Measurements from ENCODE around the gene RPL13. TPM values are rescaled to one million over a fixed set of nuclear protein-coding genes. Genes with fewer than 3 reads are reported as not detected.
A peak's percentile ranks its signal among the peaks of the same experiment; 100 is the strongest.

The RPL13 gene
- total and polyA plus RNA-seq, 9 of the 15 experiments (the other 6 are each of a cell fraction or from before 2014, with no cell fraction given): 227 to 6,042 (median 1,633) TPM

DNA sequence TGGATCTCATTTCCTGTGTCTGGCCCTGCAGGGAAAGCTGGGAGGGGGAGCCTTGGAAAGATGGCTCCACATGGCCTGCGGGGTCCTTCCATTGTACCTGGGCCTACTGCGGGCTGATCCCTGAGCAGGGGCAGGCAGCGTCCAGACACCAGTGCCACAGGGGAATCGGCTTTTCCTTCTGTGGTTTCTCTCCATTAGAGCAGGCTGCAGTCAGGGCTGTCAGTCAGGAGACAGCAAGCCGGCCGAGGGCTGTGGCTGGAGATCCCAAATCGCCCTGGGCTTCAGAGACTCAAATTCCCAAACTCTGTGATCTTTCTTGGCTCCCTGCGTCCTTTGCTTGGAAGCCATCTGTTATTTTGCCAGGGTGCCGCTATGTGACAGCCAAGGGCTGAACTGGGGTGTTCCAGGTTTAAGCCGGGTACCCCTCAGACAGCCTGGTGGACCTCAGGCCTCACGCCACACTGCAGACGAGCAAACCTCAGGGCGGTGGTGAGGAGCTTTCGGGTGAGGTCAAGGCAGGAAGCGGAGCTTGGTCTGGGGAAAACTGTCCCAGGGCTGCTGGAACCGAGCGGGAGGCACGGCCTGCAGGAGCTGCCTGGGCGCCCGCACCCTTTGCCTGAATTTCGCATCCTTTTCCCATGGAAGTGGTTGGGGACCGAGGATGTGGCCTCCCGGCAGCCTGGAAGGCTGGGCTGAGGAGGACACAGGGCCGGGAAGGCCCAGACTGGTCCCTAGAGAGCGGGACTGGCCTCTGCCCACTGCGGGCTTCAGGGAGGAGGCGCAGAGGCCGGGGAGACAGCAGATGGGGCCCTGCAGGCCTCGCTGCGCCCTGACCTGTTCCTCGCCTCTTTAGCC lies 13.6 kb downstream of the RPL13 start (continued):
- TF ChIP-seq HMG20B (CRISPR knock-in tag; IDR thresholded peaks at IDR 0.05) (no peak), MTA1 (IDR thresholded peaks at IDR 0.05; ENCODE audit: borderline replicate concordance) (no peak), PTBP1 (IDR thresholded peaks at IDR 0.05; ENCODE audit: low read depth, low read length) (no peak), ZNF75A (CRISPR knock-in tag; IDR thresholded peaks at IDR 0.05) (no peak), BRCA1 (IDR thresholded peaks at IDR 0.05) (no peak), BRCA1 (CRISPR knock-in tag; IDR thresholded peaks at IDR 0.05) (0 out of 2 replicates have a peak, but pooled peaks have one; percentile 18), ZNF12 (CRISPR knock-in tag; IDR thresholded peaks at IDR 0.05) (no peak), ZNF134 (CRISPR knock-in tag; conservative IDR thresholded peaks at IDR 0.05) (no peak), FOXJ3 (CRISPR knock-in tag; IDR thresholded peaks at IDR 0.05) (no peak), EGR1 (conservative IDR thresholded peaks at IDR 0.05) (no peak), SREBF2 (CRISPR knock-in tag; IDR thresholded peaks at IDR 0.05) (no peak), ZKSCAN1 (IDR thresholded peaks at IDR 0.05; ENCODE audit: low read depth, low read length) (no peak), KLF13 (tag; IDR thresholded peaks at IDR 0.05; ENCODE audit: borderline replicate concordance, low read depth) (no peak), CBFA2T2 (conservative IDR thresholded peaks at IDR 0.05) (no peak), ZNF830 (CRISPR knock-in tag; IDR thresholded peaks at IDR 0.05) (no peak), KHSRP (IDR thresholded peaks at IDR 0.05) (no peak), HMGN3 (IDR thresholded peaks at IDR 0.05; ENCODE audit: borderline replicate concordance, extremely low read depth, insufficient read length, low read depth, low read length) (peak; percentile 61), RBFOX2 (IDR thresholded peaks at IDR 0.05; ENCODE audit: low read depth, low read length) (no peak), HDGF (IDR thresholded peaks at IDR 0.05) (0 out of 2 replicates have a peak, but pooled peaks have one; percentile 55), XRCC3 (IDR thresholded peaks at IDR 0.05) (no peak), RUNX1 (IDR thresholded peaks at IDR 0.05; ENCODE audit: low read depth) (0 out of 2 replicates have a peak, but pooled peaks have one; percentile 16), CSDE1 (IDR thresholded peaks at IDR 0.05) (no peak), NEUROD1 (IDR thresholded peaks at IDR 0.05; ENCODE audit: borderline replicate concordance, low read depth, low read length, partially characterized antibody) (no peak), ZNF212 (CRISPR knock-in tag; IDR thresholded peaks at IDR 0.05) (no peak), ELF2 (CRISPR knock-in tag; IDR thresholded peaks at IDR 0.05) (no peak), ZNF444 (CRISPR knock-in tag; IDR thresholded peaks at IDR 0.05) (no peak), CXXC5 (CRISPR knock-in tag; IDR thresholded peaks at IDR 0.05) (no peak), BRF1 (IDR thresholded peaks at IDR 0.05; ENCODE audit: borderline replicate concordance, extremely low read depth, insufficient read length) (no peak), PML (IDR thresholded peaks at IDR 0.05; ENCODE audit: low read length) (no peak), ZNF324 (CRISPR knock-in tag; IDR thresholded peaks at IDR 0.05) (no peak)
- TF ChIP-seq, protein P1, sequence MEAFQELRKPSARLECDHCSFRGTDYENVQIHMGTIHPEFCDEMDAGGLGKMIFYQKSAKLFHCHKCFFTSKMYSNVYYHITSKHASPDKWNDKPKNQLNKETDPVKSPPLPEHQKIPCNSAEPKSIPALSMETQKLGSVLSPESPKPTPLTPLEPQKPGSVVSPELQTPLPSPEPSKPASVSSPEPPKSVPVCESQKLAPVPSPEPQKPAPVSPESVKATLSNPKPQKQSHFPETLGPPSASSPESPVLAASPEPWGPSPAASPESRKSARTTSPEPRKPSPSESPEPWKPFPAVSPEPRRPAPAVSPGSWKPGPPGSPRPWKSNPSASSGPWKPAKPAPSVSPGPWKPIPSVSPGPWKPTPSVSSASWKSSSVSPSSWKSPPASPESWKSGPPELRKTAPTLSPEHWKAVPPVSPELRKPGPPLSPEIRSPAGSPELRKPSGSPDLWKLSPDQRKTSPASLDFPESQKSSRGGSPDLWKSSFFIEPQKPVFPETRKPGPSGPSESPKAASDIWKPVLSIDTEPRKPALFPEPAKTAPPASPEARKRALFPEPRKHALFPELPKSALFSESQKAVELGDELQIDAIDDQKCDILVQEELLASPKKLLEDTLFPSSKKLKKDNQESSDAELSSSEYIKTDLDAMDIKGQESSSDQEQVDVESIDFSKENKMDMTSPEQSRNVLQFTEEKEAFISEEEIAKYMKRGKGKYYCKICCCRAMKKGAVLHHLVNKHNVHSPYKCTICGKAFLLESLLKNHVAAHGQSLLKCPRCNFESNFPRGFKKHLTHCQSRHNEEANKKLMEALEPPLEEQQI (IDR thresholded peaks at IDR 0.05): no peak
- TF ChIP-seq, protein P2, sequence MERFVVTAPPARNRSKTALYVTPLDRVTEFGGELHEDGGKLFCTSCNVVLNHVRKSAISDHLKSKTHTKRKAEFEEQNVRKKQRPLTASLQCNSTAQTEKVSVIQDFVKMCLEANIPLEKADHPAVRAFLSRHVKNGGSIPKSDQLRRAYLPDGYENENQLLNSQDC (CRISPR knock-in tag; IDR thresholded peaks at IDR 0.05): no peak
